Measurements from ENCODE around the gene TSPAN4.

TSPAN4 gene, protein sequence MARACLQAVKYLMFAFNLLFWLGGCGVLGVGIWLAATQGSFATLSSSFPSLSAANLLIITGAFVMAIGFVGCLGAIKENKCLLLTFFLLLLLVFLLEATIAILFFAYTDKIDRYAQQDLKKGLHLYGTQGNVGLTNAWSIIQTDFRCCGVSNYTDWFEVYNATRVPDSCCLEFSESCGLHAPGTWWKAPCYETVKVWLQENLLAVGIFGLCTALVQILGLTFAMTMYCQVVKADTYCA

DNA sequence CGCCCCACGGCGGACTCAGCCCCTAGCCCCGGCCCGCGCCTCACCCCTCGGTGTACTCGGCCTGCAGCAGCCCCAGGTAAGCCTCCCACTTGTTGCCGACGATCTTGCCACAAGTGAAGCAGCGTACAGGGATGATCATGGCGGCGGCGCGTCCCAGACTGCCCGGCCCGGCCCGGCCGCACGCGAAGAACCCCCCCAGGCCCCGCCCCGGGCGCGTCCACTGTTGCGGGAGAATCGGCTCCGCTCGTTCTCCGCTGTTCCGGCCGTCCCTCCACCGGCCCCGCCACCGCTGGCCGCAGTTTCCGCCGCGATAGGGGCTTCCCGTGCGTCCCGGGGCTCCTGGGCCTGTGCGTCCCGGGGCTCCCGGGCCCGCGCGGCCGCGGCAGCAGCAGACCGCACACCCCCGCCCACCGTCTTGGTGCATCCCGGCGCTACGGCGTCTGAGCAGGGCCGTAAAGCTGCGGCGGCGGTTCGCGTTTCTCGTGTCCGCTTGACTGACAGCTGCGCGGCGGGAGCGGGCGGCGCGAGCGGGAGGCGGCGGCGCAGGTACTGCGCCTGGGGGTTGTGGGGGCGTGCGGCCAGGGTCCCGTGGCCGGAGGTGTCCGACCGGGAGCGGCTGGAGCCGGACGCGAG lies at the start of gene TSPAN4, which contains the start of gene POLR2L:
TSPAN4 (plus strand) TSS at position 483 of the 633 bp plus-strand sequence. CDS start 7,453 bp downstream, outside the sequence.
POLR2L (minus strand) TSS at position 160 of the 633 bp plus-strand sequence; CDS start at position 139, 21 bp downstream.
- peak; percentile 89 for DNase-seq

DNA sequence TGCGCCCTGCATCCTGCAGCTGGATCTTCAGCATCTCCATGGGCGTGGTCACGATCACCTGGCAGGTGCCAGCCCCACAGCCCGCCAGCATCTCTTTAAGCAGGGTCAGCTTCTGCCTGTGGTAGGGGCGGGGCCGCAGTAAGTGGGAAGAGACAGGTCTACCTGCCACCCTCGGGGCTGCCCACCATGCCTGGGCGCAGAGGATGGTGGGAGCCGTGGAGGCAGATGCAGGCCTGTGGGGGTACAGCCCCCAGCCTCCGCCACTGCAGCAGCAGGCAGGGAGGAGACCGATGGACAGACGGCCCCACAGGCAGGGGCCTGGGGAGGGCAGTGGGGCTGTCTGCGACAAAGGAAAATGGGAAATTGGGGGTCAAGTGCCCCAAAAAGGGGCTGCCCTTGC lies 49.8 kb upstream of the TSPAN4 start:
- no peak for DNase-seq

DNA sequence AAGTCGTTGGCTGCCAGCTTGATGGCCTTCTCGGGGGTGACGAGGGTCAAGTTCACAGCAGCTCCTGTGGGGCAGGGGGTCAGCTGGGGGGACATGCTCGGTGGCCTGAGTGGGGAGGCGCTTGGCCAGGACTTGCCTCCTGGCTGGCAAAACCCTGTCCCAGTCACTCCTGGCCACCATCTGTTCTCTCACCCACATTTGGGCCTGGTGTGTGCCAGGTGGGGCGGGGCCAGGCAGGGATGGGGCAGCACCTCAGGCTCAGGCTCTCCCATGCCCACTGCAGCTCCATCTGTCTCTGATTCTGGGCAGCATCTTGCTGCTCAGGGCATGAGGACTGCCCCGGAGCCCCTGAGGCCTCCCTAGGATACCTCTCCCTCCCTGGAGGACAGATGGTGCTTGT lies 49.1 kb upstream of the TSPAN4 start:
- DNase-seq: no peak

- DNase-seq: no peak
Observed at GRCh38 chr11:794013-794765, 48.5 kb upstream of the TSPAN4 start.

- DNase-seq: no peak
Observed at GRCh38 chr11:794766-795633, 47.7 kb upstream of the TSPAN4 start.

GRCh38 chr11:795634-796564 lies 46.8 kb upstream of the TSPAN4 start:
- peak; percentile 77 for DNase-seq

GRCh38 chr11:796565-797295 lies 45.9 kb upstream of the TSPAN4 start:
- no peak for DNase-seq

GRCh38 chr11:797296-798092 lies 45.2 kb upstream of the TSPAN4 start:
- DNase-seq: peak; percentile 75

DNA sequence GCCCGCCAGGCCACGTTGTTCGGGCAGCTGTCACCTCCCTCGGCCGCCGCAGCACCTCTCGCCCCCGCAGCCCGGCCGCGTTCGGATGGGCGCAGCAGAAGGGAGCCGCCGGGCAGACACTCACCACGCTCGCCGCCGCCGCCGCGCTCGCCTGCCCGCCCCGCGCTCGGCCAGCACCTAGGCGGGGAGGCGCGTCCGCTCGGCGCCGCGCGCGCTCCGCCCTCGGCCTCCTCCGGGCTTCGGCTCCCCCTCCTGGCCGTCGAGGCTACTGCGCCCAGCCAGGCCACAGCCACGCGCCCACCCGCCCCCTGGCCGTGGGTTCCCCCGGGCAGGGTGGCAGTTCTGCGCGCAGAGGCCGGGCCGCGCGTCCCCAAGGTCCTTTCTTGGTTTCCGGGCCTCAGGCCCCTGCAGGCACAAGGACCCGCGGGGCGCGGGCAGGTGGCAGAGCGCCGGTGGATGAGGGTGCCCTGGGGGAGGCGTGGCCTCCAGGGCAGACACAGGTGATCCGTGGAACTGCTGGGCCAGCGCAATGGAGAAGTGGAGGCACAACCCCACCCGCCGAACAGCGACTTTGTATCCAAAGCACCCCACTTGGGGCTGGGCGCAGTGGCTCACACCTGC lies 44.4 kb upstream of the TSPAN4 start, which contains the start of gene SLC25A22:
SLC25A22 (minus strand) TSS at position 189 of the 621 bp plus-strand sequence. CDS start 3,275 bp downstream, outside the sequence.
- DNase-seq: peak; percentile 87

DNA sequence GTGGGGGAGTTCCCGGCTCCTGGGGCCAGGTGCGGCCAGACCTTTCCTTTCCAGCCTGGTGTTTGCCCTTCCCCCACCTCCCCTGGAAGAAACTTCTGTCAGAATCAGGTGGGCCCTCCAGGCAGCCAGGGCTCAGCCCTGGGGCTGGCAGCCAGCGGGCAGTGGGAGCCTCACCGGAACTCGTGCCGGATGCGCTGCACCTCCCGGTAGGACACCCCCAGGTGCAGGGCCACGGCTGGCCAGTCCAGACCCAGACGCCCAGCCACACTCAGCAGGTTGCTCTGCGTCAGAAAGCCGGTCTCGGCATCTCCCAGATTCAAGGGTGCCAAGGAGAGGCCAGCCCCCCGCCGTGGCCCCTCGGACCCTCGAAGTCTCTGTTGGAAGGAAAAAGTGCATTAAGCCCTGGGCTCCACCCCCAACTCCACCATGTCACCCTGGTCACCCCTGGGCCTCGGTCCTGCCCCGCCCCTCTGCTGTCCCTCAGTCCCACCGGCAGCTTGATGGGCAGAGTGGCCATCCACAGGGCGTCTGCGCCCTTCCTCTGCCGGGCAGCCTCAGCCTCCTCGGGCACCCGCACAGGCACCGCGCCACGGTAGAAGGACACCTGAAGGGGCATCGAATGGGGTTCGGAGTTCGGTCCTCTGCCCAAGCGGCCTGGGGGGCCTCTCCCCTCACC lies 42.9 kb upstream of the TSPAN4 start:
- no peak for DNase-seq

DNA sequence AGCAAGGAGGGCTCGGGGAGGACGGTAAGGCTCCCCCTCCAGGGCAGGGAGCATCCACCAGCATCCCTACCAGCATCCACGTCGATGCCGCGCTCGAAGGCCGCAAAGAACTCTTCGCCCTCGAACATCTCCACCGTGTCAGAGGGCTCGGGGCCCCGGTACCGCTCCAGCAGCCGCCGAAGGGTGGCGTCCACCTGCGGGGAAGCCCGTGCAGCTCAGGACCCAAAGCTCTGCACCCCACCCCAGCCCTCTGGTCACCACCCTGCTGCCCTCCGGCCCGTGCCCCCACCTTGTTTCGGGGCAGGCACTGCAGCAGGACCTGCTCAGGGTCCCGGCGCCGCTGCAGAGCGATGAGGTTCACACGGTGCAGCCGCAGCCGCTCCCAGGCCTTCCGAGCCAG lies 42.2 kb upstream of the TSPAN4 start:
- no peak for DNase-seq

- no peak for DNase-seq
Observed at GRCh38 chr11:801097-801780, 41.4 kb upstream of the TSPAN4 start.

GRCh38 chr11:802018-802617 lies 40.5 kb upstream of the TSPAN4 start:
- DNase-seq: no peak

DNA sequence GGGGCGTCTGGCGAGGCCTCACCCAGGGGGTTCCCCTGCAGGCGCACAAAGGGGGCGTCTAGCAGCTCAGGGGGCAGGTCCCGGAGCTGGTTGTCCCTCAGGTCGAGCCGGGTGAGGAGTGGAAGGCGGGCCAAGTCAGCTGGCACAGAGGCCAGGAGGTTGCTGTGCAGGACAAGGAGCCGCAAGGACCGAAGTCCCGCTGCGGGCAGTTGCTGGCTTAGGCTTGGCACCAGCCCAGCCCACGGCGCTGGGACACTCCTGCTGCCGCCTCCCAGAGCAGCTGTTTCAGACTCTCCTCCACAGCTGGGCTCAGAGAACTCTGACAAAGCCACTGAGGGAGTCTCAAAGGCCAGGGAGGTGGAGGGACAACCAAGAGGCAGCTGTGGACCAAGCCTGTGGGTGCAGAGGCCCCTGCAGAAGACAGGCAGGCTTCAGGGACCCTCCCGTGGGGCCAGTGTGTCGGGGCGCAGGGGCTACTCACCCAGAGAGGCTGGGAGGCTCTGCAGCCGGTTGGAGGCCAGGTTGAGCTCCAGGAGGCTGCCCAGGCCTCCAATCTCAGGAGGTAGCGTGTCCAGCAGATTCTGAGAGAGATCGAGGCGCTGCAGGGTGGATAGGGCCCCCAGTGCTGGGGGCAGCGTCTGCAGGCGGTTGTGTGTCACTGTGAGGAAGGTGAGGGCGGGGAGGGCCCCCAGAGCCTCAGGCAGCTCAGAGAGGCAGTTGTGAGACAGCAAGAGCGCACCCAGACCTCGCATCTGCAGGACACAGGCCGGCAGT lies 39.8 kb upstream of the TSPAN4 start:
- DNase-seq: no peak

- DNase-seq: no peak
Observed at GRCh38 chr11:803467-803742, 39.2 kb upstream of the TSPAN4 start.

GRCh38 chr11:803770-804598 lies 38.7 kb upstream of the TSPAN4 start:
- DNase-seq: no peak

All from activated CD8-positive, alpha-beta memory T cell treated with anti-CD3 and anti-CD28 coated beads, Interleukin-2, amount 50 U/mL, for 4 hours (primary cell).